SK-N-SH (cell line): ENCODE measurements around the gene NR6A1. TPM values are rescaled to one million over a fixed set of nuclear protein-coding genes. Genes with fewer than 3 reads are reported as not detected.

Experiments used
- CTCF ChIA-PET: fragments of 300-600, 350-600 bp; formaldehyde crosslinking; extraction: SDS; loops from one replicate; lab custom pipeline; 2021; lab: Yijun Ruan, JAX
- POLR2A ChIA-PET: fragments of 350-600 bp; sonication (Branson Sonifier 250); formaldehyde crosslinking; extraction: SDS; loops from one replicate; lab custom pipeline; 2020; ENCODE audit warnings: antibody characterized with exemption, inconsistent platforms; lab: Yijun Ruan, JAX
- DNase-seq: peaks from one replicate; pipeline ENCODE4 v3.0.0; 2012
- H2AFZ ChIP-seq: fragments of 200-600 bp; sonication (generic); 2 replicates; pipeline ENCODE4 v1.8.1; 2016; ENCODE audit warnings: antibody characterized with exemption, mild to moderate bottlenecking, low read depth
- H3F3A ChIP-seq: fragments of 200-600 bp; sonication (generic); replicated peaks from 2 replicates; pipeline ENCODE3; 2016; ENCODE audit warnings: antibody characterized with exemption, mild to moderate bottlenecking; ENCODE audit not compliant: insufficient read depth
- H3K27ac ChIP-seq, 2 experiments: fragments of 200-500 bp in 1 of 2; fragments of 200-600 bp in 1 of 2; sonication (Bioruptor generic) in 1 of 2; sonication (generic), shearing (Covaris generic) in 1 of 2; 2 replicates each; pipeline versions ENCODE4 v1.5.1 to v1.6.1; 2014 to 2016; ENCODE audit warnings: low read depth in 2 of 2, inconsistent platforms in 1 of 2, low read length in 1 of 2, mild to moderate bottlenecking in 1 of 2, mixed read lengths in 1 of 2
- H3K27me3 ChIP-seq: fragments of 200-600 bp; sonication (generic), shearing (Covaris generic); 2 replicates; pipeline ENCODE4 v1.6.1; 2016; ENCODE audit warnings: mixed run types; ENCODE audit not compliant: insufficient read depth
- H3K36me3 ChIP-seq, 2 experiments: fragments of 200-500 bp in 1 of 2; fragments of 200-600 bp in 1 of 2; sonication (Bioruptor generic) in 1 of 2; sonication (generic) in 1 of 2; replicated peaks in 1 of 2; 2 replicates each; pipeline versions ENCODE3 to v1.5.1; 2014 to 2016; ENCODE audit warnings: low read length in 1 of 2, mild to moderate bottlenecking in 1 of 2; ENCODE audit not compliant: insufficient read depth in 2 of 2, control insufficient read depth in 1 of 2
- H3K4me1 ChIP-seq, 2 experiments: fragments of 200-500 bp in 1 of 2; fragments of 200-600 bp in 1 of 2; sonication (Bioruptor generic) in 1 of 2; sonication (generic), shearing (Covaris generic) in 1 of 2; 2 replicates each; pipeline versions ENCODE4 v1.5.1 to v1.6.1; 2014 to 2016; ENCODE audit warnings: low read depth in 1 of 2, low read length in 1 of 2, mixed run types in 1 of 2; ENCODE audit not compliant: insufficient read depth in 2 of 2, control insufficient read depth in 1 of 2
- H3K4me2 ChIP-seq: fragments of 200-600 bp; sonication (generic), shearing (Covaris generic); 2 replicates; pipeline ENCODE4 v1.6.1; 2017; ENCODE audit warnings: mixed run types
- H3K4me3 ChIP-seq, 2 experiments: fragments of 200-500 bp in 1 of 2; fragments of 200-600 bp in 1 of 2; sonication (Bioruptor generic) in 1 of 2; sonication (generic), shearing (Covaris generic) in 1 of 2; 2 replicates each; pipeline versions ENCODE4 v1.5.1 to v1.8.1; 2014 to 2016; ENCODE audit warnings: low read depth in 2 of 2, inconsistent platforms in 1 of 2, low read length in 1 of 2, mild to moderate bottlenecking in 1 of 2, mixed read lengths in 1 of 2, moderate library complexity in 1 of 2
- H3K79me2 ChIP-seq: fragments of 200-600 bp; sonication (generic); 2 replicates; pipeline ENCODE4 v1.8.1; 2017; ENCODE audit warnings: mild to moderate bottlenecking; ENCODE audit not compliant: insufficient read depth
- H3K9ac ChIP-seq: fragments of 200-600 bp; sonication (generic); 2 replicates; pipeline ENCODE4 v1.6.1; 2017; ENCODE audit warnings: mixed run types
- H3K9me2 ChIP-seq: fragments of 200-600 bp; sonication (generic); 2 replicates; pipeline ENCODE4 v1.6.1; 2017; ENCODE audit warnings: mixed run types
- H3K9me3 ChIP-seq: fragments of 200-600 bp; sonication (generic); 2 replicates; pipeline ENCODE4 v1.6.1; 2017; ENCODE audit warnings: mixed run types, mild to moderate bottlenecking, moderate library complexity
- H4K20me1 ChIP-seq: fragments of 200-600 bp; sonication (generic); 2 replicates; pipeline ENCODE4 v1.6.1; 2017; ENCODE audit warnings: mild to moderate bottlenecking, mixed run types; ENCODE audit not compliant: insufficient read depth
- CHD2 ChIP-seq: fragments of 150-350 bp; IDR thresholded peaks from 2 replicates; pipeline ENCODE4 v1.6.1; 2018; ENCODE audit warnings: low read length; ENCODE audit not compliant: partially characterized antibody
- EZH2phosphoT487 ChIP-seq: fragments of 200-600 bp; sonication (generic); IDR thresholded peaks from 2 replicates; pipeline ENCODE4 v1.6.1; 2017; ENCODE audit warnings: low read depth, mixed run types, mild to moderate bottlenecking, antibody characterized with exemption, moderate library complexity, borderline replicate concordance
- FOXJ3 ChIP-seq: sonication (generic); formaldehyde crosslinking; IDR thresholded peaks from 2 replicates; pipeline ENCODE4 v1.5.1; 2020; ENCODE audit warnings: mild to moderate bottlenecking, missing genetic modification reagents
- GATA2 ChIP-seq: sonication (generic); formaldehyde crosslinking; IDR thresholded peaks from 2 replicates; pipeline ENCODE4 v1.5.0; 2020; ENCODE audit warnings: mild to moderate bottlenecking, missing genetic modification reagents
- RFX5 ChIP-seq: IDR thresholded peaks from 2 replicates; pipeline ENCODE4 v1.6.1; 2012; ENCODE audit warnings: mild to moderate bottlenecking, improper control_type of control experiment, low read length
- RXRA ChIP-seq: IDR thresholded peaks from 2 replicates; pipeline ENCODE4 v1.4.0; 2012; ENCODE audit warnings: low read depth, mild to moderate bottlenecking, borderline replicate concordance
- TEAD4 ChIP-seq: IDR thresholded peaks from 2 replicates; pipeline ENCODE4 v1.4.0; 2012; ENCODE audit warnings: mild to moderate bottlenecking, borderline replicate concordance; ENCODE audit not compliant: insufficient read depth
- WGBS: methylation state at CpG from one replicate; pipeline ENCODE4 v1.1.6; 2017; ENCODE audit warnings: low lambda C conversion rate; 5-methylcytosine and 5-hydroxymethylcytosine counted together
- polyA plus RNA-seq, 3 experiments: library from polyadenylated mRNA; depleted of rRNA; stranded (reverse); fragments of >200 nt; gene quantifications; 2 replicates each; pipeline ENCODE4 v1.2.3, GENCODE V29; 2012
- TF ChIP-seq, protein P1 (sequence below): fragments of 200-600 bp; sonication (generic); IDR thresholded peaks from 2 replicates; pipeline ENCODE4 v1.6.1; 2017; ENCODE audit warnings: antibody characterized with exemption, mild to moderate bottlenecking, moderate library complexity
- TF ChIP-seq, protein P2 (sequence below): fragments of 150-350 bp; IDR thresholded peaks from 2 replicates; pipeline ENCODE4 v1.6.1; 2016; ENCODE audit warnings: mild to moderate bottlenecking, low read depth, low read length
- TF ChIP-seq, protein P3 (sequence below): IDR thresholded peaks from 2 replicates; pipeline ENCODE4; 2012
- TF ChIP-seq, protein P4 (sequence below): IDR thresholded peaks from 2 replicates; pipeline ENCODE4 v1.4.0; 2012; ENCODE audit warnings: low read depth, borderline replicate concordance

NR6A1 gene
- polyA plus RNA-seq, 1 of the 3 experiments (the other 2 are of a cell fraction): 1.2 TPM

DNA sequence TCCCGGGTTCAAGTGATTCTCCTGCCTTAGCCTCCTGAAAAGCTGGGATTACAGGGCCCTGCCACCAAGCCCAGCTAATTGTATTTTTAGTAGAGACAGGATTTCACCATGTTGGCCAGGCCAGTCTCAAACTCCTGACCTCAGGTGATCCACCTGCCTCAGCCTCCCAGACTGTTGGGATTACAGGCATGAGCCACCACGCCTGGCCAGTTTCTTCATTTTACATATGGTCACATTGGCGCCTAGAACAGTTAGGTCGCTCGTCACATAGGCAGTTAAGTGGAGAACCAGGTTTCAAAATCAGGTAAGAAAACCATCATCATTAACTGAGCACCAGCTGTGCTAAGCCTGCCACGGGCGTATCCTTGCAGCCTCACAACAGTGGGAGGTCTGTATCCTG is 41.9 kb upstream of the NR6A1 start:
- Histone ChIP-seq H3K9ac (peak overlapping the region; percentile 6; the same call in 1 of the 2 replicates), H3K36me3 (no peaks in the 10 kb centered on the region), H3K79me2 (no peaks in the 10 kb centered on the region), H3K9me3 (no peaks in the 10 kb centered on the region), H3F3A (peaks cover 27% of the 10 kb centered on the region), H3K9me2 (no peaks in the 10 kb centered on the region), H2AFZ (no peak overlapping the region), H4K20me1 (no peaks in the 10 kb centered on the region)
- CTCF ChIA-PET: interaction anchor here (1.2 to 3.3 kb wide), 6 partner anchors 36 to 46 kb away, joined by 3 to 22 read pairs (median 5); partner anchors contain the start of genes NR6A1 and WDR38
- TF ChIP-seq CHD2 (no peak), GATA2 (CRISPR knock-in tag) (no peak), TEAD4 (no peak), EZH2phosphoT487 (no peak), RFX5 (no peak), FOXJ3 (no peak), RXRA (no peak)
- TF ChIP-seq, protein P1, sequence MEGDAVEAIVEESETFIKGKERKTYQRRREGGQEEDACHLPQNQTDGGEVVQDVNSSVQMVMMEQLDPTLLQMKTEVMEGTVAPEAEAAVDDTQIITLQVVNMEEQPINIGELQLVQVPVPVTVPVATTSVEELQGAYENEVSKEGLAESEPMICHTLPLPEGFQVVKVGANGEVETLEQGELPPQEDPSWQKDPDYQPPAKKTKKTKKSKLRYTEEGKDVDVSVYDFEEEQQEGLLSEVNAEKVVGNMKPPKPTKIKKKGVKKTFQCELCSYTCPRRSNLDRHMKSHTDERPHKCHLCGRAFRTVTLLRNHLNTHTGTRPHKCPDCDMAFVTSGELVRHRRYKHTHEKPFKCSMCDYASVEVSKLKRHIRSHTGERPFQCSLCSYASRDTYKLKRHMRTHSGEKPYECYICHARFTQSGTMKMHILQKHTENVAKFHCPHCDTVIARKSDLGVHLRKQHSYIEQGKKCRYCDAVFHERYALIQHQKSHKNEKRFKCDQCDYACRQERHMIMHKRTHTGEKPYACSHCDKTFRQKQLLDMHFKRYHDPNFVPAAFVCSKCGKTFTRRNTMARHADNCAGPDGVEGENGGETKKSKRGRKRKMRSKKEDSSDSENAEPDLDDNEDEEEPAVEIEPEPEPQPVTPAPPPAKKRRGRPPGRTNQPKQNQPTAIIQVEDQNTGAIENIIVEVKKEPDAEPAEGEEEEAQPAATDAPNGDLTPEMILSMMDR: no peak
- TF ChIP-seq, protein P2, sequence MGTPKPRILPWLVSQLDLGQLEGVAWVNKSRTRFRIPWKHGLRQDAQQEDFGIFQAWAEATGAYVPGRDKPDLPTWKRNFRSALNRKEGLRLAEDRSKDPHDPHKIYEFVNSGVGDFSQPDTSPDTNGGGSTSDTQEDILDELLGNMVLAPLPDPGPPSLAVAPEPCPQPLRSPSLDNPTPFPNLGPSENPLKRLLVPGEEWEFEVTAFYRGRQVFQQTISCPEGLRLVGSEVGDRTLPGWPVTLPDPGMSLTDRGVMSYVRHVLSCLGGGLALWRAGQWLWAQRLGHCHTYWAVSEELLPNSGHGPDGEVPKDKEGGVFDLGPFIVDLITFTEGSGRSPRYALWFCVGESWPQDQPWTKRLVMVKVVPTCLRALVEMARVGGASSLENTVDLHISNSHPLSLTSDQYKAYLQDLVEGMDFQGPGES: no peak
- TF ChIP-seq, protein P3, sequence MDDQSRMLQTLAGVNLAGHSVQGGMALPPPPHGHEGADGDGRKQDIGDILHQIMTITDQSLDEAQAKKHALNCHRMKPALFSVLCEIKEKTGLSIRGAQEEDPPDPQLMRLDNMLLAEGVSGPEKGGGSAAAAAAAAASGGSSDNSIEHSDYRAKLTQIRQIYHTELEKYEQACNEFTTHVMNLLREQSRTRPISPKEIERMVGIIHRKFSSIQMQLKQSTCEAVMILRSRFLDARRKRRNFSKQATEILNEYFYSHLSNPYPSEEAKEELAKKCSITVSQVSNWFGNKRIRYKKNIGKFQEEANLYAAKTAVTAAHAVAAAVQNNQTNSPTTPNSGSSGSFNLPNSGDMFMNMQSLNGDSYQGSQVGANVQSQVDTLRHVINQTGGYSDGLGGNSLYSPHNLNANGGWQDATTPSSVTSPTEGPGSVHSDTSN: no peak
- TF ChIP-seq, protein P4, sequence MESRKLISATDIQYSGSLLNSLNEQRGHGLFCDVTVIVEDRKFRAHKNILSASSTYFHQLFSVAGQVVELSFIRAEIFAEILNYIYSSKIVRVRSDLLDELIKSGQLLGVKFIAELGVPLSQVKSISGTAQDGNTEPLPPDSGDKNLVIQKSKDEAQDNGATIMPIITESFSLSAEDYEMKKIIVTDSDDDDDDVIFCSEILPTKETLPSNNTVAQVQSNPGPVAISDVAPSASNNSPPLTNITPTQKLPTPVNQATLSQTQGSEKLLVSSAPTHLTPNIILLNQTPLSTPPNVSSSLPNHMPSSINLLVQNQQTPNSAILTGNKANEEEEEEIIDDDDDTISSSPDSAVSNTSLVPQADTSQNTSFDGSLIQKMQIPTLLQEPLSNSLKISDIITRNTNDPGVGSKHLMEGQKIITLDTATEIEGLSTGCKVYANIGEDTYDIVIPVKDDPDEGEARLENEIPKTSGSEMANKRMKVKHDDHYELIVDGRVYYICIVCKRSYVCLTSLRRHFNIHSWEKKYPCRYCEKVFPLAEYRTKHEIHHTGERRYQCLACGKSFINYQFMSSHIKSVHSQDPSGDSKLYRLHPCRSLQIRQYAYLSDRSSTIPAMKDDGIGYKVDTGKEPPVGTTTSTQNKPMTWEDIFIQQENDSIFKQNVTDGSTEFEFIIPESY: no peak
- TF ChIP-seq, all 33 proteins: peak for 0
- Histone ChIP-seq H3K27me3 (no peaks in the 10 kb centered on the region), H3K27ac (peak overlapping the region in 1 of 2 experiments; percentile 72; a peak in 2 of 4 replicates), H3K4me3 (no peak overlapping the region), H3K4me2 (peak overlapping the region; percentile 55; the same call in 1 of the 2 replicates), H3K4me1 (peaks cover 0 to 25% of the 10 kb centered on the region in 2 experiments; a peak in 3 of 4 replicates)
- POLR2A ChIA-PET: no interaction called here
- 97% methylated on average over 7 of the region's 7 CpGs for whole genome bisulfite sequencing
- DNase-seq: no peak
